Natural killer cell treated with Interleukin-12 subunit alpha and Interleukin-12 subunit beta and Interleukin-15 and Interleukin-18, amount 100 ng/mL, for 72 hours (primary cell): ENCODE results near the gene GPC6. TPM values are rescaled to one million over a fixed set of nuclear protein-coding genes. Genes with fewer than 3 reads are reported as not detected.

Experiments used
- ATAC-seq, 2 donors: fragments of 150-1000 bp; cut with Tn5 transposase in 1 of 2; sonication (Bioruptor Pico), chemical (Tn5 transposase) in 1 of 2; 2 replicates each; pipeline ENCODE4 v1.10.0; 2021
- DNase-seq: peaks from one replicate; pipeline ENCODE4 v3.0.0; 2022; ENCODE audit warnings: low spot score
- H3K27ac Mint-ChIP-seq, 2 donors: 1 replicate in 1 of 2; 2 replicates in 1 of 2; pipeline ENCODE4 v1.8.0; 2022; ENCODE audit warnings: mixed read lengths in 2 of 2, mild to moderate bottlenecking in 1 of 2, moderate library complexity in 1 of 2
- H3K27me3 Mint-ChIP-seq, 2 donors: 1 replicate in 1 of 2; 2 replicates in 1 of 2; pipeline ENCODE4 v1.8.0; 2022; ENCODE audit warnings: mixed read lengths in 2 of 2
- H3K36me3 Mint-ChIP-seq: one replicate; pipeline ENCODE4 v1.8.0; 2022; ENCODE audit warnings: mixed read lengths
- H3K4me1 Mint-ChIP-seq, 2 donors: 1 replicate in 1 of 2; 2 replicates in 1 of 2; pipeline ENCODE4 v1.8.0; 2022; ENCODE audit warnings: low read depth in 2 of 2, mixed read lengths in 2 of 2, mild to moderate bottlenecking in 1 of 2
- H3K4me3 Mint-ChIP-seq: one replicate; pipeline ENCODE4 v1.8.0; 2022; ENCODE audit warnings: mixed read lengths
- H3K9me3 Mint-ChIP-seq: 2 replicates; pipeline ENCODE4 v1.8.0; 2022; ENCODE audit warnings: mixed read lengths
- total RNA-seq, 2 donors: library from RNA; stranded (reverse); gene quantifications; one replicate each; pipeline ENCODE4 v1.2.3, GENCODE V29; 2022

Gene GPC6
- total RNA-seq, 2 donors from 2014 or later: not detected

DNA sequence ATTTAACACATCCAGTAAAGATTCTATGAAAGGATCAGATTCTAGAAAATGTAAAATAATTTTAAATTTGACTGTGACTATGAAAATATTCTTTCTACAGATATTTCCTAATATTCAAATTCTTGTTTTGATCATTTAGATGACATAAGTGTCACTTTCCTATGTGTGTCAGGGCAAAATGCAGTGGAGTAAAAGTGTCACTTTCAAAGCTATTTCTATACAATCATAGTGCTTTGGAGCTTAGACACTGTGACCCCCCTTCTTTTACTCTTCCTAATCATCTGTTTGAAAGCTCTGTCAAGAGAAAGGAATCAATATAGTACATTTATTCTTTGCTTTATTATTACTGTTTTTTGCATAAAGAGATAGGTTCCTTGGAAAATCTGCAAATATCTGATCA is 760.9 kb downstream of the GPC6 start:
- no peaks in the 10 kb centered on the region for H3K9me3 Mint-ChIP-seq
- no peaks in the 10 kb centered on the region for H3K36me3 Mint-ChIP-seq
- H3K27ac Mint-ChIP-seq: no peak overlapping the region
- no peak for ATAC-seq
- H3K4me3 Mint-ChIP-seq: no peak overlapping the region
- H3K27me3 Mint-ChIP-seq: no peaks in the 10 kb centered on the region
- no peak for DNase-seq
- no peaks in the 10 kb centered on the region for H3K4me1 Mint-ChIP-seq

DNA sequence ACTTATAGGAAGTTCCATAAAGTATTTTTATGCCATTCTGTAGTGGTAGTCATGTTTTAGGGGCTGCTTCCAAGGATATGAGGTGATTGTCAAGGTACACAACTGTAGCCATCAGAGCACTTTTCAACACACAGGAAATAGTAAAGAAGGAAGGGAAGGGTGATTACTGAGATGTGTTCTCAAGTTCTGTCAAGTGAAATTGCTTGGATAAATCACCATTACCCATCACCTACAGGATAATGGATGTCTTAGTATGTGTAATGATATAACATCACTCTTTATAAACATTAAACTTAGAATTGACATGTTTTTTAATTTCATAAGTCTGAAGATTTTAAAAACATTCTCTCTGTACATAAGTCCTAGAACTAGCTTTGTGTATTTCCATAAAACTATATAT is 765.0 kb downstream of the GPC6 start:
- Mint-ChIP-seq H3K27ac (no peak overlapping the region), H3K4me1 (no peaks in the 10 kb centered on the region), H3K4me3 (no peak overlapping the region), H3K27me3 (no peaks in the 10 kb centered on the region), H3K36me3 (no peaks in the 10 kb centered on the region), H3K9me3 (no peaks in the 10 kb centered on the region)
- ATAC-seq (no peak), DNase-seq (no peak)

DNA sequence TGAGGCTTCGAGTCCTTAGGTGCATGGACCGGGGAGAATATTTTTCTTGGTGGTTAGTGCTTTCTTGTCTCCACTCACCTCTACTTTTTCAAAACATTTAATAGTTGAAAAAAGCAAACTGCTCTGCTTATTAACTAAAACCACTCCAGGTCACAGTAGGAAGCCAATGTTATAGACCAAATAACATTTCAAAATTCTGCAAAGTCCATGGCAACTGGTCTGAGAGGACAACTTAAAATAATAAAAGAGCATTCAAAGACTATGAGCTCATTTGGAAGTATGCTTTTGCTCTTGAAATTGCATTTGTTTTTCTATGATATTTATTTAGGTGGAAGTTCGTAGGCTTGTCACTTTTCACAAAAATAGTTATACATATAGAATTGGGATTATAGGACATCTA is 769.9 kb downstream of the GPC6 start:
- no peak for ATAC-seq
- Mint-ChIP-seq H3K27me3 (no peaks in the 10 kb centered on the region), H3K27ac (no peak overlapping the region), H3K4me3 (no peak overlapping the region), H3K36me3 (no peaks in the 10 kb centered on the region), H3K9me3 (peaks cover 10% of the 10 kb centered on the region), H3K4me1 (no peaks in the 10 kb centered on the region)
- no peak for DNase-seq

DNA sequence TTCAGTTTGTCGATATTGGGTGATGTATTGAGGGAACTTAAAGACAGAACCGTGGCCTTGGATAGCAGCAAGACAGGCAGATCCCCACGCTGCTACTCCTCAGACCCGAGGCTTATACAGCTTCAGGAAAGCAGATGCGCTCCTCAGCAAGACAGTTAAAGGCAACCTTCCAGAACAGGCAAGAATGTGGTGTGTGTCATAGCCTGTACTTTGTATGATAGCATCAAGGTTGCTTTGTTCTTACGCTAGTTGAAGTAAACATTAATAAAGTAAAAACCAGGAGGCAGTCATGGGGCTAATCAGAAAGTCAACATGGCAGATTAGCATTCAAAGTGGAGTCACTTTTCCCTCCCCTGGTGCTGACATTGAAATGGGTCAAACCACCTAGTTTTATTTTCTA is 779.7 kb downstream of the GPC6 start:
- DNase-seq: no peak
- no peaks in the 10 kb centered on the region for H3K4me1 Mint-ChIP-seq
- H3K27me3 Mint-ChIP-seq: no peaks in the 10 kb centered on the region
- ATAC-seq: no peak
- H3K9me3 Mint-ChIP-seq: no peaks in the 10 kb centered on the region
- no peak overlapping the region for H3K27ac Mint-ChIP-seq
- no peaks in the 10 kb centered on the region for H3K36me3 Mint-ChIP-seq
- no peak overlapping the region for H3K4me3 Mint-ChIP-seq

DNA sequence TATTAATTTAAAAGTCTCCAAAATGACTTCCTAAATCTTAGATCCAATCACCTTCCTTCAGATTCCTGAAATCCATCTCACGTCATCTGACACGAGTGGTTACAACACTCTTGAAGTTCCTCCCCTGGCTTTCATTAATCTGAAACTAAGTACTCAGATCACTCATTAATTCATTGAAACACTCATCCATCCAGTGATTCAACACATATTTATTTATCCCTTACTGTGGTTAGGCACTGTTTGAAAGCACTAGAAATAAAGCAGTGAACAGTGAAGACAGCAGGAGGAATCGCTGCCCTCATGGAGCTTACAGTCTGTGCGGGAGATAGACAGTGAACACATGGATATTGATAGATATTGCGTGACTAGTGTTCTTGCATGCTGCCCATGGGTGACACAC is 780.5 kb downstream of the GPC6 start:
- ATAC-seq: no peak
- H3K9me3 Mint-ChIP-seq: peaks cover under 1% of the 10 kb centered on the region

DNA sequence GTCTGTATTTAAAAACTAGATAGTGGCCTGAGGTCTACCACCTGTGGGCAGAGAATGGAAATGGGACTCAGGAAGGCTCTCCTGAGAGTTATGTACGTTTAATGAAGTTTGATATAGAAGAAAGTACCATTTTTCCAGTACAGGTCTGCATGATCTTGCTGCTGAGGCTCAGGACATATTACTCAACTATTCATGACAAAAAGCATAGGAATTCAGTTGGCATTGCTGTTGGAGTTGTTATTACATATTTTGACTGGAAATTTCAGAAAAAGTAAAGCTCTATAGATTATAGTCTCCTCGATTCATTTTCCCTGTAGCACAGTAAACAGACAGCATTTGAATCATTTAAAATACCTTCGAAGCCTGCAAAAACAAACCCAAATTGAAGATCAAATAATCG is 783.1 kb downstream of the GPC6 start:
- no peaks in the 10 kb centered on the region for H3K36me3 Mint-ChIP-seq
- ATAC-seq: no peak
- H3K27me3 Mint-ChIP-seq: no peaks in the 10 kb centered on the region
- DNase-seq: no peak
- peaks cover 2% of the 10 kb centered on the region for H3K9me3 Mint-ChIP-seq
- H3K4me1 Mint-ChIP-seq: no peaks in the 10 kb centered on the region
- H3K4me3 Mint-ChIP-seq: no peak overlapping the region
- H3K27ac Mint-ChIP-seq: no peak overlapping the region

More for the DNA sequence above, 780.5 kb downstream of the GPC6 start:
- H3K27ac Mint-ChIP-seq: no peak overlapping the region
- DNase-seq: no peak
- no peaks in the 10 kb centered on the region for H3K27me3 Mint-ChIP-seq
- no peaks in the 10 kb centered on the region for H3K4me1 Mint-ChIP-seq
- H3K4me3 Mint-ChIP-seq: no peak overlapping the region
- no peaks in the 10 kb centered on the region for H3K36me3 Mint-ChIP-seq

DNA sequence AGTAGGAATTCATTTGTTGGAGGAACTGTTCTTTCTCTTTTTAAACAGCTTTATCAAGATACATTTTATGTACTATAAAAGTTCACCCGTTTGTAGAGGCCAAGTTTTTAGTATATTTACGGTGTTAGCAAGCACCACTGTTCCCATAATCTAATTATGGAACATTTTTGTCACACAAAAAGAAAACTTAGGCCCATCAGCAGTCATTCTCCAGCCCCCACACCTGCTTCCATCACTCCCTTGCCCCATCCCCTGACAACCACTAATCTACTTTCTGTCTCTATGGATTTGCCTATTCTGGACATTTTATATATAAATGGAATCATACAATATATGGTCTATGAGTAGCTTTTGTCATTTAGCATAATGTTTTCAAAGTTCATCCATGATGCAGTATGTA is 787.9 kb downstream of the GPC6 start:
- Mint-ChIP-seq H3K9me3 (peaks cover 2% of the 10 kb centered on the region), H3K4me1 (no peaks in the 10 kb centered on the region), H3K4me3 (no peak overlapping the region), H3K36me3 (no peaks in the 10 kb centered on the region), H3K27me3 (no peaks in the 10 kb centered on the region), H3K27ac (no peak overlapping the region)
- DNase-seq: no peak
- no peak for ATAC-seq

DNA sequence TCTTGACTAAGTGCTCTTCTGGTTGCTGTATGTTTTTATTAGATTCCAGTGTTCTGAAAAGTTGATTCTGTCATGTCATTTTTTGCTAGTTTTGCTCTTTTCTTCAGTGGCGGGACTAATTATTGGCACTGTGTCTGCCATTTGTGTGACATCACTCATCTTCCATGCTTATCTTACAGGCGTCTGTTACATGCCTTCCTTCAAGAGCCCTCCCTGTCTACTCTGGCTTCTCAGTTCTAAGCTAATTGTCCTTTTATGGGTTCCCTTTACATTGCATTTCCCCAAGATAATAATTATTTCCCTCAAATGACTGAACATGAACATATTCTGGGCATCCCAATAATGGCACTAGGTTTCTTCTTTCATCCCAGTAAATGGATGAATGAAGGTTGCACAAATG is 793.8 kb downstream of the GPC6 start:
- Mint-ChIP-seq H3K27ac (no peak overlapping the region), H3K36me3 (no peaks in the 10 kb centered on the region), H3K27me3 (peaks cover 4 to 12% of the 10 kb centered on the region in 2 donors), H3K9me3 (no peaks in the 10 kb centered on the region), H3K4me3 (no peak overlapping the region), H3K4me1 (no peaks in the 10 kb centered on the region)
- DNase-seq (no peak), ATAC-seq (no peak)

DNA sequence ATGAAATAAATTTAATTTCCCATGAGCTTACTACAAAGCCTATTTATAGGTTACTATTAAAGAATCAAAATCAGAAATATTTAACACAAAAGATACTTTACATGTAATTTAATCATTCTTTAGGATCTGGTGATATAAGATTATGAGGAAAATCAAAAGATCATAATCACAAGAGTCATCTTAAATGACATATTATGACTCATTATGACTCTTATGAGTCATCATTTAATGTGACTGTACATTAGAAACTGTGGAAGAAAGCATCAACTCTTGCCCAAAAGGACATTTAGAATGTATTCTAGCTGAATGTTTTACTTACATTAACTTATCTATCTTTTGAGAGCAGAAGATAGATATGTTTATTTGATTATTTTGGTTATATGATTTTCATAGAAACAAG is 794.2 kb downstream of the GPC6 start:
- H3K4me1 Mint-ChIP-seq: no peaks in the 10 kb centered on the region
- peaks cover 4 to 12% of the 10 kb centered on the region in 2 donors for H3K27me3 Mint-ChIP-seq
- no peak for DNase-seq
- H3K9me3 Mint-ChIP-seq: no peaks in the 10 kb centered on the region
- H3K27ac Mint-ChIP-seq: no peak overlapping the region
- no peaks in the 10 kb centered on the region for H3K36me3 Mint-ChIP-seq
- H3K4me3 Mint-ChIP-seq: no peak overlapping the region
- ATAC-seq: no peak

DNA sequence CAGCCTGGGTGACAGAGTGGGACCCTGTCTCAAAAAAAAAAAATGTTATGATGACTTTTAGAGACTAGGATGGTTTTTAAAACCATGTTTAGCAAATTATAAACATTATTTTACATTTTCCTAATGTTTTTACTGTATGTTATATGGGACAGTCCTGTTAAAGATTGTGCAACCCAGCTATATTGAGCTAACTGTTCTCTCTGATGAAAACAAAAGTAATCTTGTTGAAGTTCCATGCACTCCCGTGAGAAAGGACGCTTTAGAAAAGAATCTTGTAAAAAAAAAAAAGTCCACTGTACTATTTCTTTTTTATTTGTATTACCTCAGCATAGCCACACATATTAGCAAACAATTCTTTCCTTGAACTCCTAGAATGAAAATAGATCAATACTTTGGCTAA is 801.6 kb downstream of the GPC6 start:
- no peaks in the 10 kb centered on the region for H3K4me1 Mint-ChIP-seq
- no peak overlapping the region for H3K4me3 Mint-ChIP-seq
- H3K36me3 Mint-ChIP-seq: no peaks in the 10 kb centered on the region
- no peaks in the 10 kb centered on the region for H3K9me3 Mint-ChIP-seq
- DNase-seq: no peak
- no peaks in the 10 kb centered on the region for H3K27me3 Mint-ChIP-seq
- no peak overlapping the region for H3K27ac Mint-ChIP-seq
- ATAC-seq: no peak

DNA sequence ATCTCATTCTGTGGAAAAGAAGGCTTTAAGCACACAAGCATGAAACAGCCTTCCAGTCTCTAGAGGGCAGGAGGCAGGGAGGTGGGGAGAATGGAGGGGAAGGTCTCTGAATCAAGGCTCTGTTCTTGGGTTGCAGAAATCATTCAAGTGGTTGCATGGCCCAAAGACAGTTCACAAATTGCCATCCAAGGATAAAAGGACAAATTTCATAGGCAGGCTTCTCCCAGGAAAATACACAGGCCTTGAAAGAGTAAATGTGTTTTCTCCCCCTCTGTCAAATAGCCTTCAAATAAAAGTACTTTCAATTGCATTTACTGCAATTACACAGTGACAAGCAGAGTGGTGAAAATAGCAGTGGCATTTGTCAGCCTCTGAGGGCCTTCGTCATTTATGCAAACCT is 802.0 kb downstream of the GPC6 start:
- Mint-ChIP-seq H3K4me3 (no peak overlapping the region), H3K27ac (no peak overlapping the region), H3K36me3 (no peaks in the 10 kb centered on the region), H3K4me1 (no peaks in the 10 kb centered on the region), H3K9me3 (no peaks in the 10 kb centered on the region), H3K27me3 (no peaks in the 10 kb centered on the region)
- ATAC-seq (no peak), DNase-seq (no peak)

DNA sequence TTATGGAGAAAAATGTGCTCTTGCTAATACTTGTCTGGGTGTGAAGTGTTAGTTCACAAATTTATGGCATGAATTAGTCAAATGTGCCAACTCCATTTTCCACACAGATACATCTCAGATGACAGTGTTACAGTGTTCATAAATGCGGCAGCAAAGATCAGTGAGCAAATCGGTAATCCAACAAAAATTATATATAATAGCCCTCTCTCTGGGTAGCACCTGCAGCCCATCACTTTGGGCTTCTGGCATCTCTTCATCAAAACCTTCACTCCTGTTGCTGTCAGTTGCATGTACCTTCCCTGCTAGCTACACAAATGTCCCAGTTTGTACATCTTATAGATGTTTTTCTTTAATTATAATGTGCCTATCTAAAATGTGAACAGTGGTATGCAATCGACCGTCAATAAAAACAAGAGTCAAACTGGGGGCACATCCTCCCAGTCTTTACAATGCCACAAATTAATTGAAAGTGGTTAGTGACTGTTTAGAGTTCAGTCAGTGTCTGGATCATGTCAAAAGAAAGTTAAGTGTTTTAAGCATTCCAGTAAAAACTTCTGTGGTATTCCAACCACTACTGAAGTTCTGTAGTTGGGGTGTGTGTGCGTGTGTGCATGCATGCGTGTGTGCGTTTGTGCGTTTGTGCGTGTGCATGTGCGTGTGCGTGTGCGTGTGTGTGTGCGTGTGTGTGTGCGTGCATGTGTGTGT is 804.0 kb downstream of the GPC6 start:
- Mint-ChIP-seq H3K4me3 (no peak overlapping the region), H3K27me3 (no peaks in the 10 kb centered on the region)
- DNase-seq: no peak

DNA sequence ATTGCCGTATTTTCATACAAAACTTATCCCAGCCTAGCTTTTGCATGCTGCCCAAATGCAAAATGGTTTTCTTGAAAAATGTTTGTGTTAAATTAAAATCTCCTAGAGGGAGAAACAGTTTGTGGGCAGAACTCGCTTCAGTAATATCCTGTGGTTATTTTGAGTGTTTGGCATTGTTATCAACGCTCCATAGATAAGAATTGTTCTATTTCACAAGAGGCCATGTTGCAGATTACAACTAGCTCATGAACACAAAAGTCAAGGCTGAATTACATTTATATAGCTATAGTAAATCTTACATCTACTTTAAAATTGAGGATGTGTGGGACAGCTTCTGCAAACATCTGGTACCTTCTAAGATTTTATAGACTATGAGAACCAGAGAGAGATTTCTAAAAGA is 805.0 kb downstream of the GPC6 start:
- DNase-seq (no peak), ATAC-seq (no peak)
- H3K4me3 Mint-ChIP-seq: no peak overlapping the region
- H3K27ac Mint-ChIP-seq: no peak overlapping the region
- no peaks in the 10 kb centered on the region for H3K9me3 Mint-ChIP-seq
- no peaks in the 10 kb centered on the region for H3K36me3 Mint-ChIP-seq
- H3K4me1 Mint-ChIP-seq: no peaks in the 10 kb centered on the region
- no peaks in the 10 kb centered on the region for H3K27me3 Mint-ChIP-seq

More for the DNA sequence above, 804.0 kb downstream of the GPC6 start:
- Mint-ChIP-seq H3K4me1 (no peaks in the 10 kb centered on the region), H3K36me3 (no peaks in the 10 kb centered on the region), H3K27ac (no peak overlapping the region), H3K9me3 (no peaks in the 10 kb centered on the region)
- ATAC-seq: no peak

DNA sequence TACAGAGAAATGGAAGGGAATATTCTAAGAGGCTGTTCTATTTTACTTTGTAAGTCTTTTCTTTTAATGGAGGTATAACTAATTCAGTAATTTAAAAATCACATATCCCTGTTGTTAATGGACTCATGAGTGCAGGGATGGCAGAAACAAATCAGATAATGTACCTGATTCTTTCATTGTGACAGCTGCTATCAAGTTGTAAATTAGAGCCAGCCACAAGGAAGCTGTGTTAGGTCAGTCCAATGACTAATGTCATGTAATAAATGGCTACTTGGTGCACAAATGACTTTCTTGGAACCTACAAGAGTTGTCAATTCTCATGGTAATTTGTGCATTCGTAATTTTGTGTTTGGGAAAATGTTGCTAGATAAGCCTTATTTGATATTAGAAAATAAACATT is 806.5 kb downstream of the GPC6 start:
- DNase-seq (no peak), ATAC-seq (no peak)
- no peak overlapping the region for H3K27ac Mint-ChIP-seq
- no peaks in the 10 kb centered on the region for H3K4me1 Mint-ChIP-seq
- no peaks in the 10 kb centered on the region for H3K9me3 Mint-ChIP-seq
- no peaks in the 10 kb centered on the region for H3K36me3 Mint-ChIP-seq
- no peaks in the 10 kb centered on the region for H3K27me3 Mint-ChIP-seq
- H3K4me3 Mint-ChIP-seq: no peak overlapping the region
